ENCODE data around the gene TAF10. TPM values are rescaled to one million over a fixed set of nuclear protein-coding genes. Genes with fewer than 3 reads are reported as not detected.

Gene TAF10
- total RNA-seq, 1 donor from 2014 or later: 113 TPM

GRCh38 chr11:6603287-6604080 is 8.5 kb downstream of the TAF10 start, which contains the start of the genes ILK and RRP8:
TSS of gene ILK (plus strand) at chr11:6603774. CDS start at chr11:6604272, 498 bp downstream.
TSS of gene RRP8 (minus strand) at chr11:6603616. CDS start at chr11:6603502, 114 bp downstream.
- Histone ChIP-seq H3K4me3 (ENCODE audit: insufficient read depth, low read depth, low read length) (peak within 1 kb of the TSS; percentile 95), H3K4me1 (ENCODE audit: insufficient read depth, low read length) (peaks cover 44% of the 10 kb centered on the region), H3K27me3 (ENCODE audit: insufficient read depth, low read length) (no peaks in the 10 kb centered on the region), H3K4me2 (ENCODE audit: low read length) (peak within 1 kb of the TSS; percentile 97), H4K20me1 (ENCODE audit: insufficient read depth, low read length) (peaks cover 47% of the 10 kb centered on the region), H3K36me3 (ENCODE audit: insufficient read depth, low read length) (peaks cover 39% of the 10 kb centered on the region), H3K9ac (ENCODE audit: low read length) (peak within 1 kb of the TSS; percentile 96), H2AFZ (ENCODE audit: low read depth, low read length) (peak within 1 kb of the TSS; percentile 82), H3K79me2 (ENCODE audit: insufficient read depth, low read length) (peaks cover 99% of the 10 kb centered on the region), H3K27ac (ENCODE audit: low read depth, low read length) (peak within 1 kb of the TSS; percentile 85), H3K9me3 (ENCODE audit: insufficient read depth, low read depth, low read length) (no peaks in the 10 kb centered on the region)
- Mint-ChIP-seq H3K36me3 (ENCODE audit: low read depth, unreplicated experiment) (peaks cover 21% of the 10 kb centered on the region), H3K4me1 (ENCODE audit: low read depth, unreplicated experiment) (peaks cover 29% of the 10 kb centered on the region), H3K27me3 (ENCODE audit: low read depth, unreplicated experiment) (no peaks in the 10 kb centered on the region), H3K9me3 (ENCODE audit: unreplicated experiment) (no peaks in the 10 kb centered on the region), H3K4me3 (ENCODE audit: unreplicated experiment) (no peak within 1 kb of the TSS), H3K27ac (ENCODE audit: unreplicated experiment) (no peak within 1 kb of the TSS)
- FAIRE-seq (no peak), DNase-seq (ENCODE audit: low read depth) (peak; percentile 77)
- TF ChIP-seq, protein P1, sequence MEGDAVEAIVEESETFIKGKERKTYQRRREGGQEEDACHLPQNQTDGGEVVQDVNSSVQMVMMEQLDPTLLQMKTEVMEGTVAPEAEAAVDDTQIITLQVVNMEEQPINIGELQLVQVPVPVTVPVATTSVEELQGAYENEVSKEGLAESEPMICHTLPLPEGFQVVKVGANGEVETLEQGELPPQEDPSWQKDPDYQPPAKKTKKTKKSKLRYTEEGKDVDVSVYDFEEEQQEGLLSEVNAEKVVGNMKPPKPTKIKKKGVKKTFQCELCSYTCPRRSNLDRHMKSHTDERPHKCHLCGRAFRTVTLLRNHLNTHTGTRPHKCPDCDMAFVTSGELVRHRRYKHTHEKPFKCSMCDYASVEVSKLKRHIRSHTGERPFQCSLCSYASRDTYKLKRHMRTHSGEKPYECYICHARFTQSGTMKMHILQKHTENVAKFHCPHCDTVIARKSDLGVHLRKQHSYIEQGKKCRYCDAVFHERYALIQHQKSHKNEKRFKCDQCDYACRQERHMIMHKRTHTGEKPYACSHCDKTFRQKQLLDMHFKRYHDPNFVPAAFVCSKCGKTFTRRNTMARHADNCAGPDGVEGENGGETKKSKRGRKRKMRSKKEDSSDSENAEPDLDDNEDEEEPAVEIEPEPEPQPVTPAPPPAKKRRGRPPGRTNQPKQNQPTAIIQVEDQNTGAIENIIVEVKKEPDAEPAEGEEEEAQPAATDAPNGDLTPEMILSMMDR (IDR thresholded peaks at IDR 0.05; ENCODE audit: insufficient read depth, low read depth, low read length): no peak
- TF ChIP-seq EZH2 (IDR thresholded peaks at IDR 0.05; ENCODE audit: insufficient read depth, low read length): no peak

GRCh38 chr11:6602096-6602940 is 9.7 kb downstream of the TAF10 start:
- Histone ChIP-seq H3K4me2 (ENCODE audit: low read length) (peak overlapping the region; percentile 97), H3K36me3 (ENCODE audit: insufficient read depth, low read length) (peaks cover 31% of the 10 kb centered on the region), H3K4me3 (ENCODE audit: insufficient read depth, low read depth, low read length) (peak overlapping the region; percentile 95), H3K27me3 (ENCODE audit: insufficient read depth, low read length) (no peaks in the 10 kb centered on the region), H2AFZ (ENCODE audit: low read depth, low read length) (no peak overlapping the region), H3K4me1 (ENCODE audit: insufficient read depth, low read length) (peaks cover 32% of the 10 kb centered on the region), H3K9me3 (ENCODE audit: insufficient read depth, low read depth, low read length) (no peaks in the 10 kb centered on the region), H3K27ac (ENCODE audit: low read depth, low read length) (peak overlapping the region; percentile 85), H4K20me1 (ENCODE audit: insufficient read depth, low read length) (peaks cover 54% of the 10 kb centered on the region), H3K9ac (ENCODE audit: low read length) (peak overlapping the region; percentile 96), H3K79me2 (ENCODE audit: insufficient read depth, low read length) (peaks cover 96% of the 10 kb centered on the region)
- no peaks in the 10 kb centered on the region for H3K9me3 Mint-ChIP-seq (ENCODE audit: unreplicated experiment)
- H3K27me3 Mint-ChIP-seq (ENCODE audit: low read depth, unreplicated experiment): no peaks in the 10 kb centered on the region
- peak overlapping the region; percentile 3 for H3K27ac Mint-ChIP-seq (ENCODE audit: unreplicated experiment)
- peaks cover 18% of the 10 kb centered on the region for H3K4me1 Mint-ChIP-seq (ENCODE audit: low read depth, unreplicated experiment)
- no peak for TF ChIP-seq EZH2 (IDR thresholded peaks at IDR 0.05; ENCODE audit: insufficient read depth, low read length)
- TF ChIP-seq, protein P1 (IDR thresholded peaks at IDR 0.05; ENCODE audit: insufficient read depth, low read depth, low read length): no peak
- H3K36me3 Mint-ChIP-seq (ENCODE audit: low read depth, unreplicated experiment): peaks cover 16% of the 10 kb centered on the region
- FAIRE-seq (no peak), DNase-seq (ENCODE audit: low read depth) (no peak)
- no peak overlapping the region for H3K4me3 Mint-ChIP-seq (ENCODE audit: unreplicated experiment)
